Heart left ventricle (tissue), 16 donors: ENCODE measurements around the gene C3. TPM values are rescaled to one million over a fixed set of nuclear protein-coding genes. Genes with fewer than 3 reads are reported as not detected.

Source experiments
- ATAC-seq, 4 donors: fragments of 200-7000 bp; cut with Tn5 transposase; one replicate each; pipeline ENCODE4 v1.9.1; 2020 to 2022; ENCODE audit warnings: moderate library complexity in 4 of 4, mild to moderate bottlenecking in 3 of 4, moderate number of reproducible peaks in 1 of 4
- DNase-seq, 5 donors: peaks; one replicate each; pipeline ENCODE4 v3.0.0-alpha.2; 2020
- H3K27ac ChIP-seq, 12 donors: fragments of 200-600 bp; sonication (generic) in 4 of 12; one replicate each; pipeline versions ENCODE4 v1.5.0 to v1.8.0; 2016 to 2022; ENCODE audit warnings: mild to moderate bottlenecking in 2 of 12
- H3K27me3 ChIP-seq, 9 donors: fragments of 200-600 bp; sonication (generic) in 2 of 9; one replicate each; pipeline versions ENCODE4 v1.5.1 to v1.8.0; 2016 to 2022; ENCODE audit warnings: mild to moderate bottlenecking in 3 of 9
- H3K36me3 ChIP-seq, 9 donors: fragments of 200-600 bp; sonication (generic) in 2 of 9; one replicate each; pipeline versions ENCODE4 v1.5.0 to v1.8.0; 2018 to 2022; ENCODE audit warnings: mild to moderate bottlenecking in 2 of 9
- H3K4me1 ChIP-seq, 12 donors: fragments of 200-600 bp; sonication (generic) in 4 of 12; one replicate each; pipeline versions ENCODE4 v1.5.0 to v1.8.0; 2016 to 2022; ENCODE audit warnings: mild to moderate bottlenecking in 3 of 12
- H3K4me3 ChIP-seq, 12 donors: fragments of 200-600 bp; sonication (generic) in 4 of 12; one replicate each; pipeline versions ENCODE4 v1.5.0 to v1.8.0; 2017 to 2022; ENCODE audit warnings: mild to moderate bottlenecking in 9 of 12, moderate library complexity in 4 of 12
- H3K9me3 ChIP-seq, 12 donors: fragments of 200-600 bp; sonication (generic) in 4 of 12; one replicate each; pipeline versions ENCODE4 v1.5.0 to v1.8.0; 2016 to 2022; ENCODE audit warnings: mild to moderate bottlenecking in 1 of 12
- CTCF ChIP-seq, 12 donors: fragments of 200-600 bp; sonication (generic) in 4 of 12; IDR thresholded peaks; one replicate each; pipeline versions ENCODE4 v1.5.0 to v1.8.0; 2018 to 2022; ENCODE audit warnings: antibody characterized with exemption in 12 of 12, mild to moderate bottlenecking in 5 of 12
- POLR2A ChIP-seq, 2 donors: fragments of 450-650 bp; IDR thresholded peaks; one replicate each; pipeline ENCODE4 v1.6.1; 2017; ENCODE audit warnings: antibody characterized with exemption in 2 of 2, mild to moderate bottlenecking in 2 of 2, moderate library complexity in 2 of 2
- WGBS, 4 donors: extraction: QIAGEN DNeasy Blood & Tissue Kit in 2 of 4; methylation state at CpG; one replicate each; pipeline versions ENCODE4 v1.1.5 to v1.1.7; 2013 to 2018; 5-methylcytosine and 5-hydroxymethylcytosine counted together
- intact Hi-C, 10 donors: fragments of 100-400 bp; cut with DNase I; formaldehyde crosslinking; loops; one replicate each; pipeline versions ENCODE4 v1.11.1 to v1.14.2; 2022
- polyA plus RNA-seq, 2 donors: library from polyadenylated mRNA; stranded (reverse); fragments of 200-250 nt; gene quantifications; one replicate each; pipeline ENCODE4 v1.2.3, GENCODE V29; 2013
- total RNA-seq, 9 donors: library from RNA; depleted of rRNA in 2 of 9; stranded (reverse); fragments of >200 nt in 2 of 9; fragmentation: NEBNext Ultra II Directional in 3 of 9; extraction: Animal tissue kit (Norgen Biotek cat#: 25700) in 3 of 9; gene quantifications; one replicate each; pipeline versions ENCODE4 v1.1.0 to v1.2.4, GENCODE V29; 2016 to 2023
- donor health status: ischemic (EF 13 %, LVEDD 7.1; RV severe dilation, severe dysfunction).
- donor health status: healthy with polysubstance abuse.
- donor health status: DM: no; HTN: yes; CAD: no.
- donor health status: DM: no; HTN: no; CAD: no.
- donor health status: ischemic (EF 25% LVEDD 6.9; RV normal size, moderate dysfunction).
- donor health status: ischemic (EF 25% LVEDD 5.7; RV mildly dilated, moderate dysfunction).
- donor health status: healthy.
- donor health status: DM: yes; HTN: yes; CAD: no.
- donor health status: ischemic (EF 35%, LVEDD 5.7; RV mildly dilated, moderate dysfunction).
- donor health status: nonischemic (EF 11% LVEDD 7.7; RV severe dilation, severe dysfunction).
- donor health status: DM: yes; HTN: yes; CAD: no.
- donor health status: PGD.
- donor health status: ischemic (EF 29% LVEDD 5.4; RV normal size, mild dysfunction).
- donor health status: nonischemic (EF 23%, LVEDD 6.1; RV moderate dilation, normal function).

Gene C3
- total and polyA plus RNA-seq, 11 donors = 31.7 to 1,888 (median 81.0) TPM

- H3K36me3 ChIP-seq = peaks cover 0 to 7% (median 0%) of the 10 kb centered on the region in 9 donors
- ATAC-seq = no peak
- H3K27me3 ChIP-seq = peaks cover 0 to 30% (median 0%) of the 10 kb centered on the region in 9 donors
- intact Hi-C loops = no loop called here
- peaks cover 0 to 8% (median 0%) of the 10 kb centered on the region in 12 donors for H3K9me3 ChIP-seq
- TF ChIP-seq POLR2A (IDR thresholded peaks at IDR 0.05) (no peak), CTCF (IDR thresholded peaks at IDR 0.05) (no peak)
- 87 to 94% (median 92%) methylated on average over 1 of the region's 1 CpG for WGBS, 4 donors
- H3K4me3 ChIP-seq = no peak overlapping the region
- DNase-seq = no peak
- no peak overlapping the region for H3K27ac ChIP-seq
- peaks cover 0 to 3% (median 0%) of the 10 kb centered on the region in 12 donors for H3K4me1 ChIP-seq
Observed at GRCh38 chr19:6680141-6680540, 40.3 kb downstream of the C3 start.

- DNase-seq (no peak), ATAC-seq (no peak)
- TF ChIP-seq CTCF (IDR thresholded peaks at IDR 0.05) = no peak
- no peak for TF ChIP-seq POLR2A (IDR thresholded peaks at IDR 0.05)
- Histone ChIP-seq H3K9me3 (peaks cover 0 to 8% (median 0%) of the 10 kb centered on the region in 12 donors), H3K4me1 (peaks cover 0 to 14% (median 0%) of the 10 kb centered on the region in 12 donors), H3K36me3 (peaks cover 0 to 5% (median 0%) of the 10 kb centered on the region in 9 donors), H3K4me3 (no peak overlapping the region), H3K27ac (no peak overlapping the region), H3K27me3 (peaks cover 0 to 35% (median 0%) of the 10 kb centered on the region in 9 donors)
- intact Hi-C loops = no loop called here
- 73 to 87% (median 81%) methylated on average over 6 to 8 of the region's 8 CpGs for WGBS, 4 donors
Observed at GRCh38 chr19:6679139-6679538, 41.3 kb downstream of the C3 start.

GRCh38 chr19:6678690-6679109 lies 41.8 kb downstream of the C3 start:
- H3K27me3 ChIP-seq = peaks cover 0 to 35% (median 0%) of the 10 kb centered on the region in 9 donors
- DNase-seq = no peak
- TF ChIP-seq CTCF (IDR thresholded peaks at IDR 0.05) (no peak), POLR2A (IDR thresholded peaks at IDR 0.05) (no peak)
- WGBS, 4 donors = 91 to 95% (median 93%) methylated on average over 4 of the region's 4 CpGs
- peaks cover 0 to 3% (median 0%) of the 10 kb centered on the region in 9 donors for H3K36me3 ChIP-seq
- intact Hi-C loops = no loop called here
- H3K4me1 ChIP-seq = peaks cover 0 to 16% (median 0%) of the 10 kb centered on the region in 12 donors
- H3K9me3 ChIP-seq = peaks cover 0 to 8% (median 0%) of the 10 kb centered on the region in 12 donors
- ATAC-seq = no peak
- no peak overlapping the region for H3K4me3 ChIP-seq
- H3K27ac ChIP-seq = no peak overlapping the region

GRCh38 chr19:6677883-6678689 lies 42.4 kb downstream of the C3 start:
- DNase-seq = peak in 1 of 5 donors; percentile 33
- Histone ChIP-seq H3K36me3 (peaks cover 0 to 3% (median 0%) of the 10 kb centered on the region in 9 donors), H3K4me1 (peaks cover 0 to 16% (median 0%) of the 10 kb centered on the region in 12 donors), H3K27me3 (peaks cover 0 to 35% (median 0%) of the 10 kb centered on the region in 9 donors), H3K27ac (no peak overlapping the region), H3K4me3 (no peak overlapping the region), H3K9me3 (peaks cover 0 to 8% (median 0%) of the 10 kb centered on the region in 12 donors)
- TF ChIP-seq CTCF (IDR thresholded peaks at IDR 0.05) (no peak), POLR2A (IDR thresholded peaks at IDR 0.05) (no peak)
- intact Hi-C loops = no loop called here
- ATAC-seq = peak in 2 of 4 donors; percentile 24 to 59
- WGBS, 4 donors = 41 to 65% (median 43%) methylated on average over 16 to 31 of the region's 31 CpGs
